UCSD-AML1 (cell line): ENCODE results near the gene PSMB11.

ENCODE experiments used
- DNase-seq: peaks from one replicate; lab custom pipeline; 2025; ENCODE audit not compliant: unreplicated experiment; lab: John Stamatoyannopoulos, UW

Gene PSMB11

DNA sequence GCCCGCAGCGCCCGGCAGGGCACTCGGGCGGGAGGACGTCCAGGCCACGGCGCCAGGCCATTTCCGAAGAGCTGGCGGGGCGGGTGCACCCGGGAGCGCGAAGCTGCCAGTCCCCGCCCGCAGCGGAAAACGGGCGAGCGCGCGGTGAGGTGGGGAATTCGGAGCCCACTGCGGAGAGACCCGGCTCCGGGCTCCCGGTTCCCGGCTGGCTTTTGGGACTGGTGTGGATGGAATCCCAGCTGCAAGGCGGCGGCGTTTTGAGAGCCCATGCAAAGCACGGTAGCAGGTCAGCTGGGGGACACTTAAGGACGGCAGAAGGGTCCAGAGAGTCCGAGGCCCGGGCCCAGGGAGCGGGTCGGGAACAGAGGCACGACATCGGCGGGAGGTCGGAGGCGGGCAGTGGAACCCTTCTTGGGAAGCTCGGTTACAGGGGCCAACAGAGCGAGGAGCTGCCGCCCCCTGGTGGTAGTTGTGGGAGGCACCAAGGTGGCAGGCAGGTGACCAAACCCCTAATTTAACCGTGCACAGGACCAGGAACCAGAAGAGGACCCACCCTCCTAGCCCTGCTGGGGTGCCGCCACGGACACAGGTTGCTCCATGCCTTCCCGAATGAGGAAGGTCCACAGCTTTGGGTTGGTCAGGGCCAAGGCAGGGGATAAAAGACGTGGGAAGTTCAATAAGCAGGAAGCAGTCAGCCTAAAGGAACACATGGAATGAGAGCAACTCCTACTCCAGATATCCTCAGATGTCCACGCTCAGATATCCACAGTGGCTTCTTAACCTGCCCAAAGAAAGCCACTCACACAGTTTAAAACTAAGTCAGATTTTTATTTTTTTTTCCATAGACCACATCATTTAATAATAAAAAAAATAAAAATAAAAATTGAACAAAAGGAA lies 16.0 kb downstream of the PSMB11 start:
- no peak for DNase-seq

DNA sequence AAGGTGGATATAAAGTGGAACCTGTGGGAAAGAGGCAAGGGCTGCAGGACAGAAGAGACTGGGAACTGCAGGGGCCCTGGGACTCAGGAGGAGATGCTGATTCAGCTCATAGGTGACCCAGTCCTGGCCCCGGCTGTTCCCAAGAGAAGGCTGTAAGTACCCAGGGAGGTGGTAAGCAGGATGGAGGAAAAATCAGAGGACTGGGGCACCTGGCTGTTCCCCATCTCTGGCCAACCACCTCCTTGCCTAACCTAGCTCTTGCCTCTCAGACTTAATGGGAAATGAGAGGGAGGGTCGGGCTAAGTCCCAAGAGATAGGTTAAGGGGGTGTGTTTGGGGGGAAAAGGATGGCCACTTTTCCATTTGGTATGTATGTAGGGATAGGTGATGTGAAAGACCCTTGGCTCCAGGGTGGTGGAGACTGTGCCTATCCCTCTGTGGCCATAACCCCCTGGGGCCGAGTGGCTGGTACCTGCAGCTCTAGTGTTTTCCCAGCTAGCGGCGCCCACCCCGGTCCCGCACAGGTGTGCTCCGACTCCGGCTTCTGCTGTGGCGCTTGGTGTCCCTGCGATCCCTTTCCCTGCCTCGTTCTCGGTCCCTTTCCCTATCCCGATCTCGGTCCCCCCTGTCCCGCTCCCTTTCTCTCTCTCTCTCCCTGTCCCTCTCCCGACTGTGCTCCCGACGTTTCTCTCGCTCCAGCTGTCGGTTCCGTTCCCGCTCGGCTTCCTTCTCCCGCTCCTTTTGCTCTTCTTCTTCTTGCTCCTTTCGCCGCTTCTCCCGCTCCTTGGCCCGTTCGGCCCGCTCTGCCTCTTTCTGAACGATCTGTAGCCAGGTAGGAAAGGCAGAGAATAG lies 16.9 kb downstream of the PSMB11 start:
- no peak for DNase-seq

DNA sequence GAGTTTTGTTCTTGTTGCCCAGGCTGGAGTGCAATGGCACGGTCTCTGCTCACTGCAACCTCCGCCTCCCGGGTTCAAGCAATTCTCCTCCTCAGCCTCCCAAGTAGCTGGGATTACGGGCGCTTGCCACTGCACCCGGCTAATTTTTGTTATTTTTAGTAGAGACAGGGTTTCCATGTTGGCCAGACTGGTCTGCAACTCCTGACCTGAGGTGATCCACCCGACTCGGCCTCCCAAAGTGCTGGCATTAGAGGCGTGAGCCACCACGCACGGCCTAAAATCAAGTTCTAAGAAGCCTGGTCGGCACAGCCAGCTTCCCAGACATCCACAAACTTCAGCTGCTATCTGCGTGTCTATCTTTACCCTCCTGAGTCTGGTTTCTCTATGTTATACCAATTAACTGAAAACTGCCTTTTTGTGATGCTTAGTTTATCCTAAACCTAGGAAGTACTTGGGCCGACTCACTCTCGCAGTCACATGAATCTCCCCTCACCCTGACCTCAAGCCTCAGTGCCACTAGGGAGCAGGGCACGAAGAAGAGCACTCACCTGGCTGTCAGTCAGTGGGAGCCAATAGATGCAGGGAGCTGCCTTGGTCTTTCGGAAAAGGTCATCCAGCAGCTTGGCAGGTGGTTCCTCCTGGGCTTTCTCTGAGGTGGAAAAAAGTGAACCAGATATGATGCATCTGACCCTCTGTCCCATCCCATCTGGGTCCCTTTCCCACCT lies 18.7 kb downstream of the PSMB11 start:
- DNase-seq, result no peak

DNA sequence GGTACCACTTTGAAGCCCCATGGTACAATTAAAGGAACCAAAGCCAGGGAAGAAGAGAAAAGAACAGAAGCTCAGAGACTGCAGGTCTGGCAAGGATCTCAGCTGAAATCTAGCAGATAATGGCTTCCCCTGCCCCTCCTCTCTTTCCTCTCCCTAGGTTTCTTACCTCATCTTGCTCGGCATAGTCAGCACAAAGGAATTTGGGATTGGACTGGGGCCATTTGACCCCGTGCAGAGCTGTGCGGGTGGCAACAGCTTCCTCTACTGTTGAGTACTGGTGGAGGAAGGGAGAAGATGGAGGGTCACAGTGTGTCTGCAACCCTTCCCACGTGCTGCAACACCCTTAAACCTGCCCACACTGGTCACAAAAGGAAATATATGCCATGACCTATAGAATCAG lies 20.0 kb downstream of the PSMB11 start:
- DNase-seq, result no peak

DNA sequence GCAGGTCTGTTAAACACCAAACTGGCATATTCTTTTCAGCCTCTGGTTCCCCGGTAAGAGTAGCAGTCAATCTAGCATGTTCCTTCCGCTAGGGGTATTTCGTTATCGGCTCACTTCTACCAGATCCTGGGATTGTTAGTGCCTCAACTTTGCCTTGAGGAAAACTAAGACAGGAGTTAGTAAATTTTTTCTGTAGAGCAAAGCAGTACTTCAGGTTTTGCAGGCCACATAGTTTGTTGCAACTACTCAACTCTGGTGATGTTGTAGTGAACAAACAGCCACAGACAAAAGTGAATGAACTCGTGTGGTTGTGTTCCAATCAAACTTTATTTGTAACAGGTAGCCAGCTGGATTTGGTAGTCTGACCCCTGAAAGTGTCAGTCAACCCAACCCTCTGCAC lies 21.6 kb downstream of the PSMB11 start:
- no peak for DNase-seq

DNA sequence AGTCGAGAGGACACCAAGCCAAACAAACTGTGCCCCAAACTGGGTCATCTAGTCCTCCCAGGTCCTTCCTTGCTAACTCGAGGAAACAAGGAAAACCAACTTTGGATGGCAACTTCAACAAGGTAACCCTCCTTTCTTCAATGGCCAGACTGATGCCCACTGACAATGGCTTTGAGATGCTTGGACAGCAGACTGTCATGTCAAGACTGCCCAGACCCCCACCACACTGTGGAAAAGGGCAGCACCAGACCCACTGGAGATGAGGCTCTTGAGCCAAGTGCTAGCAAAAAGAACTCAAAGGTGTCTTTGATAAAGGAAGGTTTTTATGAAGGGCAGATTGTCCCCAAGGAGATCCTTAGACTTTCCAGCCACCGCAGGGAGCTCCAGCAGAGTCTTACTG lies 24.4 kb downstream of the PSMB11 start:
- DNase-seq, result no peak

DNA sequence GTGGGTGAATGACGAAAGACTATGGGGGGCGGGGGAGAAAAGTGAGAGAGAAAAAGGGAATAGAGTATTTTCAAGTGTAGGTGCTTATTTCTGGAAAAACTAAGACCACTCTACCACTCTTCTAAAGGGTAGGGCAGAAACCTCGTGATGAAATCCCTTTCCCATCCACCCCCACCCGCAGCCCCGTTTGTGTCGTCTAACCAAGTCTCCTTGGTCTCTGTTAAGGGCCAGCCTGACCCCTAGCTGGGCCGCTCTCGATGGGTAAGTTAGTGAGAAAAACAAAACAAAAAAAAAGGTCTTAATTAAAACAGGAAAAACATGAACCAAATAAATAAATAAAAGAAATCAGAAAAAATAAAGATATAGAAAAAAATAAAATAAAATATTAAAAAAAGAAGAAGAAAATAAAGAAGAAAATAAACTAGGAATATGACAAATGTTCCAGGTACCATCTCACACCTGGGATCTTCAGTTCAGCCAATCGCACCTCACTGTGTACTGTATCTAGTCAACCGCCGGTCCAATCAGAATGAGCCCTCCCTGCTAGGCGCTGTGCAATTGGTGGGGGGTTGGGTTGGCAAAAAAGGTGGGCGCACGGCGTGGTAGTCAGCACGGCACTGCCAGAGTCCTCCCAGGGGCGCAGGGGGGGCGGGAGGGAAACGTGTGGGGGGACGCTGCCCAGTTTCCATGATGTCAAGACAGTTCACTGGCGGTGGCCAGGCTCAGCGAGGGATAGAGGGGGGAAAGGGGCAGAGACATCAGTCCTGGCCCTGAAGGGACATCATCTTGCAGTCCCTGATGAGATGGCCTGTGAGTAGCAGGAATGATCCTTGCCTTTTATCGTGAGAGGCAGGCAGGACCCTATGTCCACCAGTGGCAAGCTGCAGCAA lies 25.1 kb downstream of the PSMB11 start:
- DNase-seq, result no peak

DNA sequence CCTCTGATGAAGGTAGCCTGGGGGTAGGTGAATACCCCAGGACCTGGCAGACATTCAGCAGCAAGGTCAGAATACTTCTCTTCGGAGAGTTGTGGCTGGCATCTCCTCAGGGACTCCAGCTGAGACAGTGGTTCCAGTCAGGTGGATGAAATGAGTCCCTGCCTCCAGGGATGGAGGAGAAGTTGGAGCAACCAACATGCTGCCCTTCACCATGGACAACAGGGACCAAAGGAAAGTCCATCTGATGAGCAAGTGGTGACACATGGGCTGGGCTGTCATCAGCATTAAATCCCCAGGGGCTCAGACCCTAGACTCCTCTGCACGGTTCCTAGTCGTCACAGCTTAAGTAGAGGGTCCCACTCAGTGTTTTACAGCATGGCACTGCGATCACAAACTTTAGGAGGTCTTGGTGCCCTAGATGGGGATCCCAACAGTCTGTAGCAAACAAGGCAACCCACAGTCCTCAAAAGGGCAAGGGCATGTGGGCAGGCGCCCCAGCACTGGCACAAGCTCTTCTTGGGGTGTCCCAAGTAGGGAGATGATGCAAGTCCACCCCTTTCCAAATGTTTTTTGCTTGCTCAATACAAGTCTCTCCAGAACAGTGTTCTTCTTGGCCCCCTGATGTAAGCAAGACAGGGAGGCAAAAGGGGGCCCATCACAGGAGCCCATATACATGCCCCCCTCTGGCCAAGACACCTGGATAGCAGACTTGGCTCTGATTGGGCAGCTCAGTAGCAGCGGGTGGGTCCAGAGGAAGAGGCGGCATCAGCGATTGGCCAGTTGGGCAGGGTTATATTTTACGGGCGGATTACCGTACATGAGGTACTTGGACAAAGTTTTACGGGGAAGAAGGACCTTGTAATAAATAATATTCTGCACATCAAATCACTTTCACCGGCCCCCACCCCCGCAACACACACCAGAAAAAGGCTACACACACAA lies 26.1 kb downstream of the PSMB11 start:
- no peak for DNase-seq

DNA sequence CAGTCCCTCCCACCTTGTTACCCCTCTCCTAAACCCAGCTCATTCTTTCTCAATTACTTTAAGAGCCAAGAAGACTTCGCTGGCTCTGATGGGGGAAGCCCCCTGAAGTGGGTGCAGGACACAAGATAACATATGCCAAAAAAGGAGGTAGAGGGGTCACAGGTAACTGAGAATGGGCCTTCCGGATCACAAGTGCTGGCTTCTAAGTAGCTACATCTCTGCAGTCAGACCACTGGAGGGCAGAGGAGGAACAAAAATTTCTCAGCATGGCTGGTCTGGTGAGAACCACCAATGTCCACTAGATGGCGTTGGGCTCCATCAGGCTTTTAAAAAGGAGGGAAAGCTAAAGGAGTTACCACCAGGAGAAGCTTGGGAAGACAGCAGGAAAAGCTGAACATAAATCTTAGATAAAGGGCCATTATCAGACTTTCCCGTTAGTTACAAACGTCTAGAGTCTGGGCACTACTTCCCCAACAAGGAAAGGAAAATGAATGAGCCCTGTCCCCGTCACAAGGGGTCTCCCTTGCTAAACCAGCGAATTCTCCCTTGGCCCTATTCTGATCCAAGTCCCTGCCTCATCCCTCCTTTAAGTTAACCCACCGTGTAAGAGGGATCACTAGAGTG lies 26.9 kb downstream of the PSMB11 start:
- no peak for DNase-seq

DNA sequence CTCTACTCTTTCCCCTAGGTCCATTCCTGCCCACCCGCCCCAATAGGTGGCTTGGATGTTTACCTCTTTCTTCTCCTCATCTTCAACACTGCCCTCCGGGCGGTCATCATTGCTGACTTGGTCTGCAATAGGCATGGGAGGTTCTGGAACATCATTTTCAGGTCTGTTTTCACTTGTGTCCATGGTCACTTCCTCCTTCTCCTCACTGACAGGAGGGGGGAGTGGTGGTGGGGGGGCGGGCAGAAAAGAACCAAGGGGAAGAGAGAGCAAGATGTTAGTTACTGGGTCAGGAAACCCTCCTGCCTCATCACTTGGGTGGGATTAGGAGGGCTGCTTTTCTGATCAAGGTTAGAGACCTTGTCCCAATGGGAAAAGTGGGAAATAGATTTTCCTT lies 27.4 kb downstream of the PSMB11 start:
- DNase-seq, result no peak

DNA sequence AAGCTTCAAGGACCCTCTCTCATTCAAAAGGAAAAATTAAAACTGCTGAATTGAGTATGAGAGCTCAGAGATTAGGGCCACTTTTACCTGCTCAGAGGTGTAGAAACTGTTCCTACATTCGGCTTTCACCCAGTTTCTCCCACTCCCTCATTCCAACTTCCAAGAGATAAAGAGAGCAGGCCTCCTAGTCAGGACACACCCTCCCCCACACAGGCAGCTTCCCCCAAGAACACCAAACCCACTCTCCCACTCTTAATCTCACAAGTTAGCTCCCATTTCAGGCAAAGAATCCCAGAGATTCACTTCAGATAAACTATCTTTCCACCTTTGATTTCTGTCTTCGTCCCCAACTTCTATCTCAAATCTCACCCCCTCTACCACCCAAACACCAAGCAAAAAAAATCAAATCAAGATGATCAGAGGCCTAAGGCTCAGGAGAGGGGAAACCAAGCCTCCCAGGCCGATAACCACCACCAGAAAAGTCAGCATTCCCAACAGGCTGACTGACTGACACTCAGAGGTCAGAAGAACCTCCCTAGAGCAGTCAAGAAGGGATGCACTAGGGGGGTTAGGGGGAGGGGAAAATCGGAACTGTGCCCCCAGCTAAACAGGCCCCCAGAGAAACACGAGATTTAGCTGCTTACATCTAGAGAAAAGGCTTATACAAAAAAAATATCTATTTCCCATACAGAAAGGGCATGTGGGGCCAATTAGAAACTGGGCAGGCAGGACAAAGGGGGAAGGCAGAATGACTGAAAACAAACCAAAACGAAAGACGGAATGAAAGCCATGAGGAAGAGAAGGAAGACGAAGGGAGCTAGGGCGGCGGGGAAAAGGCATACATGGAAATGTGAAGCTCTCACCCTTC lies 28.5 kb downstream of the PSMB11 start:
- DNase-seq, result no peak

DNA sequence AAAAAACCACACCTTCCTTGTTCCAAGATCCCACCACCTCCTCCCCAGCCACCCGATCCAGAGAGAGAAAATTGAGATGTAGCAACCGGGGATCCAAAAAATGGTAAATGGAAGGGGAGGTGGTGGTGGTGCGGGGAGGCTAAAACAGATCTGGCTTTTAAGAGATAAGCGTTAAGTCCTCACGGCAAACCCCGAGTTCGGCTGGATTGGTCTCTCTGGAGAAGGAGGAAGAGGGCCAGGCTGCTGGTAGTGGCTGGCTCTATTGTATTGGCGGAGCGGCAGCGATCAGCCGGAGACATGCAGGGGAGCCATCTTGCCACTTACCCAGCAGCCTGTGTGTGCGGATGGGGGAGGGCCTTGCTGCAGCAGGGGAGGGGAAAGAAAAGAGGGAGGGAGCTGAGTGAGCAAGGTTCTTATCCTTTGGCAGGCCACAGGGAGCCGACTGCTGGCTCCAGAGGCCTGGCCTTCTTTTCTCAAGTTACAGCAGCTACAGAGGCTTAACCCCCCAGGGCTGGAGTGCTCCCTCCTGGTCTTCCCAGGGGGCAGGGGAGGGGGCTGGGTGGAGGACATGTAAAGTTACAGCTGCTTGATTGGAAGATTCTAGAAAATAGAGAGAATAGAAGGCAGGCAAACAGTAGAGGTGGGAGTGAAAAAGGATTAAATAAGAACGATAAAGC lies 29.4 kb downstream of the PSMB11 start:
- no peak for DNase-seq

DNA sequence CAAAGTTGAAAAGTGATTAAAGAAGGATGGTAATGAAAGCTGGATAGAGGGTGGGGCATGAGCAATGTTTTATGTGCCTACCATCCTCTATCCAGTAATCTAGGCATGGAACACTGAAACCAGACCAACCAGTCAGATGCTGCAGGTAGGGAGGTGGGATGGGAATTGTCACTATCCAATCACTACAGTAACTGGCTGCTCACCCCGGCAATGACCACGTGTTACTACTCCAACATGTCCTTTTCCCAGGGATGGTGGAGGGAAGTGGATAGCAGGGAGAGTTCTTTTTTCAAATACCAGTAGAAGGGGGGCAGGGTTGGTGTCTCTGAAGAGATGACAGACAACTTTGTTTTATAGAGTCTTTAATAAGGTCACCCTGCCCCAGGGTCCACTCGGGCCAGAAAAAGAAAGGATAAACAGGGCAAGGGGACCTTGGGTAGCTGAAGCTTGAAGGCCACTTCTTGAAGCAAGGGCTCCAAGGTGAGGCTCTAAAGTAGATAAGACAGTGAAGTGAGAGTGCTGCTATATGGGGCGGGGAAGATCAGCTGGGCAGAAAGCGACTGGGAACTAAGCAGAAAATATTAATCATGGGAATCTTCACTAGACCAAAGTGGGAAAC lies 30.0 kb downstream of the PSMB11 start:
- no peak for DNase-seq

DNA sequence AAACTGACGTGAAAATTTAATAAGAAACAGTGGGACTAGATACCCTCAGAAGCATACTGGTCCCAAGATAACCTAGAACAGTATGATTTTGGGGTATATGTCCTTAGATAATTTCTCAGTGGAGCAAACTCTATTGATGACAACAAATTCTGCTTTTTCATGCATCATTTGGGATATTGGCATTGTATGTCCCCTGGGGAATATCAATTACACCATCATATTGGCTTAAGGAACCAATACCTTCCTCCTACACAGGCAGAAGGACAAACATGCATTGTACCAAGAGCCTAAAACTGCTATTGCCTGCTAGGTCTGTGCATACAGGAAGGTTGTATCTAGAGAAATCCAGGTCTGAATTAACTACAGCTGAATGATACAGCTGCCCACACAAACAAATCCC lies 32.9 kb downstream of the PSMB11 start:
- DNase-seq, result no peak

DNA sequence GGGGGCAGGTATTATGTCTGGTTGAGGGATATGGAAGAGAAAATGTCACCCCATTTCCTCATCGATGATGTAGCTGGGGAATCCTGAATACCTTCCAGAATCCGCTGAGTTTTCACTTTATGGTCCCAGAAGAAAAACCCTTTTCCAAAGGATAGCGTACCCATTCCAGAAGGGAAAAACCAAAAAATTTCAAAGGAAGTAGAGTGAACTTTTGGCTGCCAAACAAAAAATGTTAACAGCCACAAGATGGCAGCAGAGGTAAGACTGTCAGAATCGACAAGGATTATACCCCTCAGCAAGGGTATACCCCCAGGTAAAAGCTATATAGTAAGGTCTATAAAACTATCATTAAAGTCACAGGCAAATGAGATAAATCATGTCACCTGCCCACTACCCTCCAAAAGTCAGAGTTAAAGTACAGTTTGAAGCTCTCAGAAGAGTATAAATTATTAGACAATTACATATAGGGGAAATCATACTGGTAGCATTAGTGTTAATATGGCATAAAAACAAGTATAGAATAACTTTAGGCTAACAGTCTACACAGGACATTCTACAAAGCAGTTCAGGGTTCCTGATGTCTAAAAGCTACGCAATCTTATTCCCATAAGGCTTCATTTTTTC lies 34.9 kb downstream of the PSMB11 start:
- DNase-seq, result no peak

DNA sequence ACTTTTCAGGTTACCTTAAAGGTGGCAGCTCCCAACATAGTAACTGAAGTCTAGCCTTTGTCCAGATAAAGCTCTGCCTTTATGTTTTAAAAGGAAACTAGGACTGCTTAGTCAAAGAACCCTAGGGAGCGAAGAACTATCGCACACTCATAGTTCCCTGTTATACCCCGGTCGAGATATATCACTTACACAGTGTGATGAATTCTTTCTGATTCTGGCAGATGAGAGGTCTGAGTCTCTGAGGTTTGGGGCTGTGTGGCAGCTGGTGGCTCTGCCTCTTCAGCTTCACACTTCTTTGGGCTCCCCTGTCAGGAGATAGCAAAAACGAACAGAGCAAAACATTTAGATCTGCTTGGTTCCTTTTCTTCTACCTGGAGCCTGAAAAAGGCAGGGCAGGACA lies 36.0 kb downstream of the PSMB11 start:
- no peak for DNase-seq

DNA sequence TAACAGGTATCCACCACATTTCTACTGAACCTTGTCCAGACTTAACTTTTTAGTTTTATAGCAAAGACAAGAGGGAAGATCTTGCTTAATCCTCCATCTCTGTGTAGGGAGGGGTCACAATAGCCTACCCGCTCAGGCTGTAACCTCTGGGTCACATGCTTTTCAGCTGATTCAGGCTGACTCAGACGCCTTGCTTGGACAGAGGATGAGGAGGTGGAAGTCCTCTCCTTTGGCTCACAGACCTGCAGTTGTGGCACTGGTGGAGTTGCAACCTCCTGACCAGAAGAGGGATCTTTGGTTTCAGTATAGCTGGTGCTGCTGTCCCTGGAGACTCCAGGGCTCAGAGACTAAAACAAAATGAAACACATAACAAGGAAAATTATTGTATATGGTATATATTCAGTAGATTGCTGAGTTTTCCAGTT lies 36.7 kb downstream of the PSMB11 start:
- DNase-seq, result no peak
